Retinal pigment epithelial cell (primary cell): ENCODE results near the gene POLR2I.

ENCODE experiments used
- DNase-seq: peaks from one replicate; pipeline ENCODE4 v3.0.0-alpha.2; 2010; ENCODE audit warnings: low read depth
- H3K4me3 ChIP-seq: 2 replicates; pipeline ENCODE4 v1.5.1; 2011; ENCODE audit warnings: mild to moderate bottlenecking, low read length, control low read depth, moderate library complexity
- TF ChIP-seq, protein P1 (sequence below): conservative IDR thresholded peaks from 2 replicates; pipeline ENCODE4 v1.5.1; 2011; ENCODE audit warnings: low read depth, low read length, control low read depth, inconsistent platforms

Gene POLR2I

DNA sequence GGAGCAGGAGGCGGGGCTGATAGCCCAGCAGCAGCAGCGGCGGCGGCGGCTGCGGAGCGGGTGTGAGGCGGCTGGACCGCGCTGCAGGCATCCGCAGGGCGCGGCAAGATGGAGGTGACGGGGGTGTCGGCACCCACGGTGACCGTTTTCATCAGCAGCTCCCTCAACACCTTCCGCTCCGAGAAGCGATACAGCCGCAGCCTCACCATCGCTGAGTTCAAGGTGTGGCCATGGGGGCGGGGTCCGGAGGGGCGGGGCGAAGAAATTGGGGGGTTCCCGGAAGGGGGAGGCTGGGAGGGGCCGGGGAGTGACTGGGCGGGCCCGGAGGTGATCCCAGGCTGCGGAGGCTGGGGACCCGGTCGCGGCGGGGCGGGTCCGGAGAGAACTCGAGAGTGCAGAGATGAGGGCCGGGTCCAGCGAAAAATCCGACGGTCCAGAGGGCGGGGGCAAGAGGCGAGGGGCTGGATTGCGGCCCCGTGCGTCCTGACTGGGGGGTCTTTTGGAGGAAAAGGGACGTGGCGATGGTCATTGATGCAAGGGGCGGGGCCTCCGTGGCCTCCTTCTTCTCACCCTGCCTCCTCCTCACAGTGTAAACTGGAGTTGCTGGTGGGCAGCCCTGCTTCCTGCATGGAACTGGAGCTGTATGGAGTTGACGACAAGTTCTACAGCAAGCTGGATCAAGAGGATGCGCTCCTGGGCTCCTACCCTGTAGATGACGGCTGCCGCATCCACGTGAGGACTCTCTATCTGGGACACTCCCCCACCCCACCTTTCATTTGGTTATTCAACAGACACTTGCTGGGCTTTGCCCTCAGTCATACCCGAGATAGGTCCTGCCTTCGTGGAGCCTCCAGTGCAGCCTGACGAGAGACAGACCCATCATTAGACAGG is 1.0 kb upstream of the POLR2I start, which contains the start of gene TBCB:
TSS of gene TBCB (plus strand) at position 16 of the 891 bp plus-strand sequence. CDS start at position 109, 93 bp downstream.
- TF ChIP-seq, protein P1, sequence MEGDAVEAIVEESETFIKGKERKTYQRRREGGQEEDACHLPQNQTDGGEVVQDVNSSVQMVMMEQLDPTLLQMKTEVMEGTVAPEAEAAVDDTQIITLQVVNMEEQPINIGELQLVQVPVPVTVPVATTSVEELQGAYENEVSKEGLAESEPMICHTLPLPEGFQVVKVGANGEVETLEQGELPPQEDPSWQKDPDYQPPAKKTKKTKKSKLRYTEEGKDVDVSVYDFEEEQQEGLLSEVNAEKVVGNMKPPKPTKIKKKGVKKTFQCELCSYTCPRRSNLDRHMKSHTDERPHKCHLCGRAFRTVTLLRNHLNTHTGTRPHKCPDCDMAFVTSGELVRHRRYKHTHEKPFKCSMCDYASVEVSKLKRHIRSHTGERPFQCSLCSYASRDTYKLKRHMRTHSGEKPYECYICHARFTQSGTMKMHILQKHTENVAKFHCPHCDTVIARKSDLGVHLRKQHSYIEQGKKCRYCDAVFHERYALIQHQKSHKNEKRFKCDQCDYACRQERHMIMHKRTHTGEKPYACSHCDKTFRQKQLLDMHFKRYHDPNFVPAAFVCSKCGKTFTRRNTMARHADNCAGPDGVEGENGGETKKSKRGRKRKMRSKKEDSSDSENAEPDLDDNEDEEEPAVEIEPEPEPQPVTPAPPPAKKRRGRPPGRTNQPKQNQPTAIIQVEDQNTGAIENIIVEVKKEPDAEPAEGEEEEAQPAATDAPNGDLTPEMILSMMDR: no peak
- DNase-seq: no peak
- peak within 1 kb of the TSS; percentile 93 for H3K4me3 ChIP-seq

DNA sequence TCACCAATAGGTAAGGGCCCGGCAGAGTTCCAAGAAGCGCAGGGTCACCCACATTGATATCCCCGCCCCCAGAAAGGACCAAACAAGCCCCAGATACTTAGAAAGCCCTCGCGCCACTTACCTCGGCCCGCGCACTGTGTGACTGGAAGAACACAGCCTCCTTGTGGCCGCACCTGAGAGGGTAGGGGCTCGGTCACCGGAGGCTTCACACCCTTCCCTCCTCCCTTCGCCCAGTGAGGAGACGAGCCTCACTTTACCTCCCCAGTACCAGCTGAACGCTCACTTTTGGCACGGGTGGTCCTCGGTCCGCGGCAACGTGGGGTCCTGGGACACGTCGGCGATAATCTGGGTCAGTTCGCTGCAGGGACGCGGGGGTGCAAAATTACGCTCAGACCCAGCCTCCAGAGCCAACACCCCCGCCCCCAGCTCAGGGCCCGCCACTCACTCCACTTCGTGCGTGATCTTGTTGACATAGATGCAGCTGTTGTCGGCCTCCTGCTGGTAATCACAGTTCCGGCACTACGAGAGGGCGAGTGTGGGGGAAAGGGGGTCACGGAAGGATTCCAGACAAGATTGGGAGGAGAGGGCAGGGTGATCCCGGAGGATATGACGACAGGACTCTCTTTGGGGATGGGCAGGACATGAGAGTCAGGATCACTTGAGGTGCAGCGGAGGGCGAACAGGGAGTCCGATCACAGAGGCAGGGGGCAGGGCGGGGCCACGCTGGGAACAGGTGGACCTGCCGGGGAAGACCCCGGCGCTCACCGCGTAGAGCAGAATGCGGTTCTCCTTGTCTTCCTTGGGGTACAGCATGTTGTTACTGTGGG is 568 bp downstream of the POLR2I start:
- TF ChIP-seq, protein P1: peak; percentile 43
- H3K4me3 ChIP-seq: peak overlapping the region; percentile 93
- no peak for DNase-seq

DNA sequence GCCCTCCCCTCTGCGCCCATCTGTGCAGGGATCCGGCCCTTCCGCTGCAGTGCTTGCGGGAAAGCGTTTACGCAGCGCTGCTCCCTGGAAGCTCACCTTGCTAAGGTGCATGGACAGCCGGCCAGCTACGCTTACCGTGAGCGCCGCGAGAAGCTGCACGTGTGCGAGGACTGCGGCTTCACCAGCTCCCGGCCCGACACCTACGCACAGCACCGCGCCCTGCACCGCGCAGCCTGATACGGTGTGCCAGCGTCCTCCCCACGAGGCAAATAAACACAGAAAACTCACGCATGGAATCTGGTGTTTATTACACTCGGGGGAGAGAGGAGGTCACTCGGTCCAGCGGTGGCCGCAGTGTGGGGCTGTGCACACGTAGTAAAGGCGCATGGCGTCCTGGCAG is 1.2 kb downstream of the POLR2I start:
- peak overlapping the region; percentile 93 for H3K4me3 ChIP-seq
- no peak for DNase-seq
- TF ChIP-seq, protein P1: no peak

DNA sequence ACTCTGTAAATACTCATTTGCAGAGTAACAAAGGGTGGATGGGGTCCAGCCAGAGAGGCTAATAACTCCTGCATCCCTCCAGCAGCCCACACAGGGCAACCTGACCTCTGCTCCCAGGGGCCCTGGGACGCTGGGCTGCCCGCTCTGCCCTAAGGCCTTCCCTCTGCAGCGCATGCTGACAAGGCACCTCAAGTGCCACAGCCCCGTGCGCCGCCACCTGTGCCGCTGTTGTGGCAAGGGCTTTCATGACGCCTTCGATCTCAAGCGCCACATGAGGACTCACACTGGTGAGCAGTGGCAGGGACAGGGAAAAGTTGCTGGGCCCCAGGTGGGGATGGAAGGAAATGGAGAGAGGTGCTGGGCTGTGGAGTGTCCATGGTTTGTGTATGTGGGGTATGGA is 2.0 kb downstream of the POLR2I start:
- no peak for DNase-seq
- TF ChIP-seq, protein P1: no peak

DNA sequence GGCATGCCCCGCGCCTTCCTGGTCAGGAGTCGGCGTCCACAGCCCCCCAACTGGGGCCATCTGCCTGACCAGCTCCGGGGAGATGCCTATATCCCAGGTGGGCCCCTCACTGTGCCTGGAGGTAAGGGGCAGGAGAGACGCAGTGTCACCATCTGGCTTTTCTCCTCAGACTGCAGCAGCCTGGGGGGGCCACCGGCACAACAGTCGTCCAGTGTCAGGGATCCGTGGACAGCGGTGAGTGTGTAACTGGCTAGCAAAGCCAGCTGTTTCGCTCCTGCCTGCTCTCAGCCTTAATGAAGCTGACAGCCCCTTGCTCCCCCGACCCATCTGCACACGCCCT is 3.5 kb downstream of the POLR2I start:
- no peak for DNase-seq
- TF ChIP-seq, protein P1: no peak
- H3K4me3 ChIP-seq: no peak overlapping the region

More for the DNA sequence above, 2.0 kb downstream of the POLR2I start:
- no peak overlapping the region for H3K4me3 ChIP-seq

DNA sequence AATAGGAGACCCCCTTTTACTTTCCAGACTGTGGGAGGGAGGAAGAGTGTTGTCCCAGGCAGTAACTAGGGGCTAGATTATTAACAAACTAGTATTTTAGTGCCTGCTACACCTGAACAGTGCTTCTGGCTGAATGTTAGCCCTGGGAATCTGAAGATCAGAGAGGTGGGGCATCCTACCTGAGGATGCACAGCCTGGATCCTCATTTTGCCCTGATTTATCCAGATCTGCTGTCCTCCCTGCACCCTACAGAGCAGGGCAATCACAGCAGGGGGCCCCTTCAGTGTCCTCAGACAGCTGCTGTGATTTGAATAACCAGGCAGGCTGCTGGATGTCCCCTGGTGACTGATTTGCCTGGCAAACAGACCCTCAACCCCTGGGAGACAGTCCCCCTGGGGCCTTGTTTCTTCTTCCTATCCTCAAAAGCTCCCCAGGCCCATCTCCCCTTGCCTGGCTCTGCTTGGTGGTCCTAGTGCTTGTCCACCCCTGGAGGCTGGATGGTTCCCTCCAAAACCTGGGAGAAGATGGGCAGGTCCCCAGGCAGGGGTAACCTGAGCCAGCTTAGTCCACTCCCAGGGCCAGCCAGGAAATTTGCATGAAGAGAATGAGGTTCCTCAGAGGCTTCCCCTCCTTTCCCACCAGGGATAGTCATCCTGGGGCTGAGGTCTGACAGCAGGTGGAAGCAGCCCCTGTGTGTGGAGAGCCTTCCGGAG is 4.0 kb downstream of the POLR2I start, which contains the start of gene OVOL3:
TSS of gene OVOL3 (plus strand) at position 657 of the 713 bp plus-strand sequence. CDS start 60 bp downstream, outside the sequence.
- TF ChIP-seq, protein P1: no peak
- no peak within 1 kb of the TSS for H3K4me3 ChIP-seq
- DNase-seq: no peak
